Stimulated activated CD4-positive, alpha-beta T cell treated with anti-CD3 and anti-CD28 coated beads, Interleukin-1b, Interleukin-23, amount 100 ng/mL, for 4 hours (primary cell): ENCODE data around the gene TCHP.
"Not testable (repeated sequence)": the region's sequence is repeated elsewhere in the genome, so short reads cannot be mapped to it uniquely, and the experiment has no call there.

ENCODE experiments used
- DNase-seq, 2 donors: peaks; one replicate each; pipeline ENCODE4 v3.0.0-alpha.2; 2020; ENCODE audit warnings: low read depth in 2 of 2

Gene TCHP

DNA sequence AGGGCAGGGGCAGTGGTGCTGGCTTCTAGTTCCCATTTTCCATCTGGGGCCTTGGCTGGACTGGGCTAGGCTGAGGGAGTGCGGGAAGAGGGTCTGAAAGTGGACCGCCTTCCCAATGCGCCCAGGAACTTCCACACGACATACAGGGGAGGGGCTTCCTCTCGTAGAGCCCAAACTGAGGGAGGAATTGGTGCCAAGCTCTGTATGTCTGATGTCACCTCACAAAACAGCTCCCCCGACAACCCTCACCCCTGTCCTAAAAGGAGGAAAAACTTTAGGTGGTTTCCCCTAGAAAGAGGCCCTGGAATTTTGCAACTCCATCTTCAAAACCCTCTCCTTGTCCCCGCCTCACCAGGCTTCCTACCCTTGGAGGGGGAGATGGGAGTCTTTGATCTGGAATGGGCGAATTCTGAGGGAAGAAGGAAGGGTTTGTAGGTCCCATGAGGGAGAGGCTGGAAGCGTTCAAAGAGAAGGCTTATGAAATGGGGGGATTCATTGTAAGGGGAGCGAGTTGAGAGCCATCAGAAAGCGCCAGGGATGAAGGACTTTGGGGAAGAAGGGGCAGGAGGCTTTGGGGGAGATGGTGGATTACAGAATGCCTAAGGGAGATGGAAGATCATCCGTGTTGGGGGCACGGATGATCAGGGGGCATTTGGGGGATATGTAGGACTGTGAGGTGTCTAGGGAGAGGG, 20.6 kb upstream of the TCHP start:
- DNase-seq: no peak

DNA sequence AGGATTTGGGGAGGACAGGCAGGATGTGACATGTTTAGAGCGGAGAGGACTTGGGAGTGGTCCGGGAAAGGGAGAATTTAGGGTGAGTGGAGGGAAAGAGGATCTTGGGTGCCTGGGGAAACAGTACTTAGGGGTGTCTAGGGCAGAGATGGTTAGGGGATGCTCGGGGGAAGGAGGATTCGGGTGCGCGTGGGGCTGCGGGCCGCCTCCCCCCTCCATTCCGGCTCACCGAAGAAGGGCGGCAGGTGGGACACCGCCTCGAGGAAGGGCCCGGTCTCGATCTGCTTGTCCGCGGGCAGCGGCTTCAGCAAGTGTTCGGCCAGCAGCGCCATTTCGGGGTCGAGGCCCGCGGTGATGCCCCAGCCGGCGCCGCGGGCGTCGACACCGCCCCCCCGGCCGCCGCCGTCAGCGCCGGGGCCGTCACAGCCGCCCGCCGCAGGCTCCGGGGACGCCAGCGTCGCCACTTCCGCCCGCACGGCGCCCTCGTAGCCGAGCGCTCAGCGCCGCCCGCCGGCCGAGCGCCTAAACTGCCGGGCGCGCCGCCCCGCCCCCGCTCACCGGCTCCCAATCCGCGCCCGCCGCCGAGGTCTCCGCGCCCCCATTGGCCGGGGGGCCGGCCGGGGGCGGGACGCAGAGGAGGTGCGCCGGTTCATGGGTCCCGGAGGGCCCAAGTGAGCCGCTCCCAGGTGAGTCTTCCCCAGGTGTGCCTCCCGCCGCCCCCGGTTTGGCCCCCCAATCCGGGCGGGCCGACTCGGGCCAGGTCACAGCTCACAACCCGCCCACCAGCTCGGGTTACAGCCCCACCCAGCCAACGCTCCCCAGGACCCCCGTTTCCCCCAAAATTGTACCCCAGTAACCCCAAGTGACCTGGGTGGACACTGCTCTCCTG, 19.8 kb upstream of the TCHP start, which contains the start of gene GLTP:
Gene GLTP (minus strand): TSS at position 499 of the 889 bp plus-strand sequence. CDS start 167 bp downstream, at position 332.
- DNase-seq: peak; percentile 87 to 90

DNA sequence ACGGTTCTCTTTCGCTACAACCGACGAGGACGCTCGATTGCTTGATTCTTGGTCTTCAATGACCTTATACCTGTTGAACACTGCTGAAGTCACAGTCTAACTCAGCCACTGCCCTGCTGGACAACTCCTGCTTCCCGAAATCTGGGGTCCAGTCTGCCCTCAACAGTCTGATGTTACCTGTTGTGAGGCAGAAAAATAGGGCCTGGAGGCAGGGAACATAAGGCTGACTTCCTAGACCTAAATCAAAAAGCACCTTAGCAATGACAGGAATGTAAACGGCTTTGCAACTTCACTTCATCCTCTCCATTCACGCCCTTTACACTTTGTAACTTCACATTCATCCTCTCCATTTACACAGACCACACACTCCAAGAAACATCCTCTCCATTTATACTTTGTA, 19.1 kb upstream of the TCHP start:
- DNase-seq: peak in 1 of 2 donors; percentile 4

DNA sequence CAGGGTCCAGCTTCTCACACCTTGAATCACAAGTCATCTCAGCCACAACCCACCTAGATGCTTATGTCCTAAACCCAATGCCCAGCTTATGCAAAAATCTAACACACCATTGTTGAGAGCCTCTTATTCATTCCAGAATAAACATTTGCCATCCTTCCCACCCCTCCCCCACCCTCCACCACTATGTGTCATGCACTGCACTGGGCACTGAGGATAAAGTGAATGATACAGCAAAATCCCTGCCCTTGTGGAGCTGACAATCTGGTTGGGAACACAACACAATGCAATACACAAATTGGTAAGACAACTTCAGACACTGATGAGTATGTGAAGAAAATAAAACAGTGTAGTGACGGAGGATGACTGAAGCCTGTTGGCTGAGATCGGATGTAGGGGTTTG, 18.3 kb upstream of the TCHP start:
- no peak for DNase-seq

DNA sequence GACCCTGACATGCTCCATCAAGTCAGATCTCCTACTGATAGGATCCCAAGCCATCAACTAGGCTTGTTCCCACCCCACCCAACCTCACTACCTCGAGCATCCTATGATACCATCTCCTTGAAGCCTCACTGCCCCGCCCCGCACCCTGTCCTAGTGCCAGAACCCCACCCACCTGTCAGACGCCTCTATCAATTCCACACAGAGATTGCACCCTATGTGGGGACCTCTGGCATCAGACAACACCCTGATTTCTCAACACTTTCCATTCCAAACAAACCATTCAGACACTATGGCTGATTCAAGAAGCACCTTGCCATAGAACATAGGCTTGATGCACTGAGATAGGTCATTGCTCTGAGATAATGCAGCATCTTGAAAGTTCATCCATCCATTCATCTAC, 16.6 kb upstream of the TCHP start:
- DNase-seq: no peak

DNA sequence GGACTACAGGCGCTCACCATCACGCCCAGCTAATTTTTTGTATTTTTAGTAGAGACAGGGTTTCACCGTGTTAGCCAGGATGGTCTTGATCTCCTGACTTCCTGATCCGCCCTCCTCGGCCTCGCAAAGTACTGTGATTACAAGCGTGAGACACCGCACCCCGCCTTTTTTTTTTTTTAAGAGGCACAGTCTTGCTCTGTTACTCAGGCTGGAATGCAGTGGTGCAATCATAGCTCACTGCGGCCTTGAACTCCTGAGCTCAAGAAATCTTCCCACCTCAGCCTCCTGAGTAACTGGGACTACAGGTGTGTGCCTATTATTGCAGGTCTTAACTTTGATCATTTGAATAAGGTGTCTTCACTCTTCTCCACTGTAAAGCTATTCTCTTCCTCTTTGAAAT, 14.5 kb upstream of the TCHP start:
- no peak for DNase-seq

DNA sequence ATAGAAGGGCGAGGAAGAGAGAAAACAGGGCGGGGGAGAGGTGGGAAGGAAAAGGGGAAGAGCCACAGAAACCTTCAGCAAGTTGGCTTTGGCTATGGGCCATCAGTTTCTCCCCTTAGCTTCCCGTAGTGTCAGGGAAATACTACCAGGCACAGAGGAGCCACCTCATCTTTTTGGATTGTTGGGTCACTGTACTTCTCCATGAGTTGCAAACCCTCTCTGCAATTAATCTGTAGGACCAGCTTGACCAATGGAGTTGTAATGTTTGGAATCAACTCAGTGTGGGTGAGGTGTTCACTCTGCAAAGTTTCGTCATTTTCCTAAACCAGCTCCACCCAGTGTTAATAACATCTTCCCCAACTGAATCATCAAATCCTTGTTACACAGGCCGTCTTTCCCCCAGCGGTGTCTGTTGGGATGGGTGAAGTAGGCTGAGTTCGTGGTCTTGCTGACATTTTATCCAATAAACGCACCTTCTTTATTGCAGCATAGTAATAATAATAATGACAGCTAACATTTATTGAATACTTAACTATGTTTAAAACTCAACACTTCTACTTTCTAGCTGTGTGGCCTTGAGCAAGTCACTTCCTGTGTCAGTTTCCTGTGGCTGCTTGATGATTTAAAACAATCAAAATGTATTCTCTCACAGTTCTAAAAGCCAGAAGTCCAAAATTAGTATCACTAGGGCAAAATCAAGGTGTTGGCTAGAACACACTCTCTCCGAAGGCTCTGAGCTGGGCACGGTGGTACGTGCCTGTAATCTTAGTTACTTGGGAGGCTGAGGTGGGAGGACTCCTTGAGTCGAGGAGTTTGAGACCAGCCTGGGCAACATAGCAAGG, 11.7 kb upstream of the TCHP start:
- DNase-seq: no peak

DNA sequence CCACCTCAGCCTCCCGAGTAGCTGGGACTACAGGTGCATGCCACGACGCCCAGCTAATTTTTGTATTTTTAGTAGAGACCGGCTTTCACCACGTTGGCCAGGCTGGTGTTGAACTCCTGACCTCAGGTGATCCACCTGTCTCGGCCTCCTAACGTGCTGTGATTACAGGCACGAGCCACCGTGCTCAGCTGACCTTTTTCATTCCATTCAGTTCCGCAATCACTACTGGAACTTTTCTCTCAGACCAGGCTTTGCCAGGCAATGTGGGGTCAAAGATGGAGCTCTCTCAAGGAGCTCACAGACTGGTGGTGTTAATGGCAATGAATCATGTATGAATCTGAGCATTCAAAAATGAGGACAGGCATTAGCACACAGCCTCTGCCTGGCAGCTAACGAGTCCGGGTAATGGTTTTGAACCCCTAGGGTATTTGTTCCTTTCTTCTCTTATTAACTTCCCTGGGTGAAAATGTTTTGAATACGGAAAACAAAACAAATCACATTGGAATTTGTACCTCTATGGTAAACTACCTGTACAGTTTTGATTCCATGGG, 9.4 kb upstream of the TCHP start:
- no peak for DNase-seq

DNA sequence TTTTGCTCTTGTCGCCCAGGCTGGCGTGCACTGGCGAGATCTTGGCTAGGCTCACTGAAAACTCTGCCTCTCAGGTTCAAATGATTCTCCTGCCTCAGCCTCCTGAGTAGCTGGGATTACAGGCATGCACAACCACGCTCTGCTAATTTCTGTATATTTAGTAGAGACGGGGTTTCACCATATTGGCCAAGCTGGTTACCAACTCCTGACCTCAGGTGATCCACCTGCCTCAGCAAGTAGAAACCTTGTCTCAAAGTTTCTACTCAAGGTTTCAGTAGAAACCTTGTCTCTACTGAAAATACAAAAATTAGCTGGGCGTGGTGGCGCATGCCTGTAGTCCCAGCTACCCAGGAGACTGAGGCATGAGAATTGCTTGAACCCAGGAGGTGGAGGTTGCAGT, 8.3 kb upstream of the TCHP start:
- DNase-seq: not testable (repeated sequence)

DNA sequence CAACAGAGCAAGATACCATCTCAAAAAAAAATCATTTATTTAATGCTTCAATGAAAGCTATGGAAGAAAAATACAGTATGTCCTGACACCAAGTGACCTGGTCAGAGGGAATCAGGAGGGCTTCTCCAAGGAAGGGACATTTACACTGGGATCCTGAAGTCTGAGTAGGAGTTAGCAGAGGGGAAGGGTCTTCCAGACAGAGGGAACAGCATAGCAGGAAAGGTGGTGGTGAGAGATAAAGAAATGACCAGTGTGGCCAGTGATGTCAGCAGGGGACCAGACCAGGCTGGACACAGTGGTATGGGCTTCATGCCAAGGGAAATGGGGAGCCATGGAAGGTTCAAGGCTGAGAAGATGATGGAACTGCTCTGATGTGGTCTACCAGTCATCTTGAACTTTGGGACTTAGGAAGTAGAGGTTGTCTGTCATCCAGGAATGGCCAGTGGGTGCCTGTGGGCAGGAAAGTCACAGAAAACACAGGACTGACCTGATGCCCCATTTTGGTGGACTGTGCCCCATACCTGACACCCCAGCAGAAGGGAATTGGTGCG, 7.8 kb upstream of the TCHP start:
- no peak for DNase-seq

DNA sequence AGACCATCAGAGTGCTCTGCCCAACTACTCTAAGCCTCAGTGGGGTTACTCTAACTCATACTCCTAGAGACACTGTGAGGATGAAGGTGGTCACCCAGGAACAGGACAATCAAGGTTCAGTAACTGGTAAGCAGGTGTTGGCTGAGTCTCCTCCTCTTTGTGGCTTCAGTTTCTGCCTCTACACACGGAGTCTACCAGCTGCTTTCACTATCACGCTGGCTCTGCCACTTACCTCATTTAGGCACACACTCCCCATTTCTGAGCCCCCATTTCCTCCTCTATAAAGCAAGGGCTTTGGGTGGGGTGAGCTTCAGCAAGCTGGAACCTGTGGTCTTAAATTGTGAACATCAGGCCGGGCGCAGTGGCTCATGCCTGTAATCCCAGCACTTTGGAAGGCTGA, 7.3 kb upstream of the TCHP start:
- DNase-seq: no peak

DNA sequence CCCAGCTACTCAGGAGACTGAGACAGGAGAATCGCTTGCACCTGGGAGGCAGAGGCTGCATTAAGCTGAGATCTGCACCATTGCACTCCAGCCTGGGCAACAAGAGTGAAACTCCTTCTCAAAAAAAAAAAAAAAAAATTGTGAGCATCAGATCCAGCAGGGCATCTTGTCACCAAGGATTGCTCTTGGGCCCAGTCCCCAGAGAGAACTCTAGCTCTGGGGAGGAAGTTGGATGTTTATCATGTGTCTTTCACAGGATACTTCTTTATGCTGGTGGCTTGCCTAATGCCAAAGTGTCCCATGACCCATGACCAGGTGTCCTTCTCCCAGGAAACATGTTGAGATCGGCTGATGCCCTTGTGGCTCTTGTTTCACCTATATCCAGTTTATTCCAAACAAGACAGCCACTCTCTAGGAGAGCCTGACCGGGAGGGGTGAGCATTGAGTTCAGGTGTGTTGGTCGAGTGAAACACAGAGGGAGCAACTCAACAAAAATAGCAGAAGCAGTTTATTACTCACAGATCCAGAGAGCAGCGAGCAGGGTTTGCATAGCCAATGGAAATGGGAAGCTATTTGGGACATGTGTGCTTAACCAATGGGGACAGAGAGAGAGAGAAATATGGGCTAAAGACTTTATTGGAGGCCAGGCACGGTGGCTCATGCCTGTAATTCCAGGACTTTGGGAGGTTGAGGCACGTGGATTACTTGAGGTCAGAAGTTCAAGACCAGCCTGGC, 6.6 kb upstream of the TCHP start:
- DNase-seq: no peak

DNA sequence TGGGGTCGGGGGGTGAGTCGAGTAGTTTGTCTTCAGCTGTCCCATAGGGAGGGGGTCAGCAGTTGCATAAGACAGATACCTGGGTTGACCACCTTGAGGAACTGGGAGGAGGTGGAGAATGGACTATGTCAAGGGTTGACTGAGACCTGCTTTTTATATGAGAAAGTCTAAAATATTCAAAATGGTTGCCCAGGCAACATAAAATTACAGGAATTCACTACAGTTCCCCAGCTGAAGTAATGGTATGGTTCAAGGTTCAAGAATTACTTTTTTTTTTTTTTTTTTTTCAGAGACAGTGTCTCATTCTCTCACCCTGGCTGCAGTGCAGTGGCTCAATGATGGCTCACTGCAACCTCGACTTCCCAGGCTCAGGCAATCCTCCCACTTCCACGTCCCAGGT, 5.1 kb upstream of the TCHP start:
- no peak for DNase-seq

DNA sequence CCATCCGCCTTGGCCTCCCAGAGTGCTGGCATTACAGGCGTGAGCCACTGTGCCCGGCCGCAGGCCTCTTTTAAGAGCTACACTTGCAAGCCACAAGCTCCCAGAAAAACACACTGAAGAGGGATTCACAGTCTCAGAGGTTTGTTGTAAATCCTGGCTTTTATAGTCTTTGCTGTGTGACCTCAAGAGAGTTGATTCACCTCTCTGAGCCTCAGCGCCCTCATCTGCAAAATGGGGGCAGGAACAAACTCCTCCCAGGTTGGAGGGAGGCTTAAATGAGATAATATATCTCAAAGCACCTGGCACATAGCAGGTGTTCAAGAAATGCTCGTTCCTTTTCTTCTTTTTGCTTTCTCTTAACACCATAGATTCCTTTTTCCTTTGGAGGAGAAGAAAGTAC, 3.9 kb upstream of the TCHP start:
- DNase-seq: no peak

DNA sequence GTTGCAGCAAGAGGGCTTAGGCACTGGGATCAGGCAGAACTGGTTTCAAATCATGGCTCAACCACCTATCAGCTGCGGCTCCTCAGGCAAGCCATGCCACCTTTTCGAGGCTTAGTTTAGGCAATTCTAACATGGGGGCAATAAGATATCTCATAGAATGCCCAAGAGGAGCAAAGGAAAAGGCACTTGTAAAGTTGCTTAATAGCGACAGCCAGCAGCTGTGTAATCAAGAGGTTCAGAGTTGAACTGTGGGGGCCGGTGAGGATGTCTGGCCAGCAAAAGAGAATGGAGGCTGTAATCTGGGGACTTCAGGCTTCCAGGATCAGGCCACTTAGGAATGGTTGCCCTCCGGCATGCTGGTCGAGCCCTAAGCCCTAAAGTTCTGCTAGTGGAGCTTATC, 3.0 kb upstream of the TCHP start:
- DNase-seq: no peak

DNA sequence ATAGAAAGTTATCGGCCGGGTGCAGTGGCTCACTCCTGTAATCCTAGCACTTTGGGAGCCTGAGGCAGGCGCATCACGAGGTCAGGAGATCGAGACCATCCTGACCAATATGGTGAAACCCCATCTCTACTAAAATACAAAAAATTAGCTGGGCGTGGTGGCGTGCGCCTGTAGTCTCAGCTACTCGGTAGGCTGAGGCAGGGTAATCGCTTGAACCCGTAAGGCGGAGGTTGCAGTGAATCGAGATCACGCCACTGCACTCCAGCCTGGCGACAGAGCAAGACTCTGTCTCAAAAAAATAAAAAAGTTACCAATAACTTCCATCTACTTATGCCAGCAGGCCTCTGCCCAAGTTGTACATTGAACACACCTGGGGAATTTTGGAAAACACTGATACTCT, 729 bp upstream of the TCHP start:
- DNase-seq: not testable (repeated sequence)

DNA sequence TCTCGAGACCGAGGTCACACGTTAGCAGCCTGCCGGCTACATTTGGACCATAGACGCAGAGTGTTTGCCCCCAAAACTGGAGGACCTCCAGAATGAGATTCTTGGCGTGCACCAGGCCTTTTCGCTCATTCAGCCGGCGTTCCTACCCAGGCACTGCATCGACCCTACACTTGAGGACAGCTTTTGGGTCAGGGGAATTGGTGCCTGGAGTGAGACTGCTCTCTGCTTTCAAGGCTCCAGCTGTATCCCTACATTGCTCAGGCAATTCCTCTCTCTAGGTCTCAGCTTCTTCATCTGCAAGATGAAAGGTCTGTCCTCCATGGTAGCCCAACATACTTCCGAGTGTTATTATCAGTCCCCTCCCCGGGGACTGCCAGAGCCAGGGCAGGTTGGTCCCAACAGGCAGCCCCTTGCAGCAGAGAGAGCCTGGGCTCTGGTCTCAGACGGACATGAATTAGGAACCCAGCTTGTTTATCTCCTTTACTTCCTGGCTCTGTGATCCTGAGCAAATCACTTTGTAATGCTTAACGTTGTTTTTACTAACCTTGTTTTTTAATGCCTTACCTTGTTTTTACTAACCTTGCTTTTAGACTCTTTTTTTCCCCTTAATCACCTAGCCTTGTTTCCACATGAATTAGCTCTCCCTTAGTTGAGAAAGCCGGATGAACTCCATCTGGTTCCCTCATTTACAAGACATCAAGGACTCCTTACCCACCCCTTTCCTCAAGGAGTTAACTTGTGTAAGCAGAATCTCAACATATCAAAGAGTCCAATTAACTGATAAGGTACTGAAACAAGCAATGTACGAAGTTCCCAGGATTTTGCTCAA, 892 bp downstream of the TCHP start:
- DNase-seq: no peak

DNA sequence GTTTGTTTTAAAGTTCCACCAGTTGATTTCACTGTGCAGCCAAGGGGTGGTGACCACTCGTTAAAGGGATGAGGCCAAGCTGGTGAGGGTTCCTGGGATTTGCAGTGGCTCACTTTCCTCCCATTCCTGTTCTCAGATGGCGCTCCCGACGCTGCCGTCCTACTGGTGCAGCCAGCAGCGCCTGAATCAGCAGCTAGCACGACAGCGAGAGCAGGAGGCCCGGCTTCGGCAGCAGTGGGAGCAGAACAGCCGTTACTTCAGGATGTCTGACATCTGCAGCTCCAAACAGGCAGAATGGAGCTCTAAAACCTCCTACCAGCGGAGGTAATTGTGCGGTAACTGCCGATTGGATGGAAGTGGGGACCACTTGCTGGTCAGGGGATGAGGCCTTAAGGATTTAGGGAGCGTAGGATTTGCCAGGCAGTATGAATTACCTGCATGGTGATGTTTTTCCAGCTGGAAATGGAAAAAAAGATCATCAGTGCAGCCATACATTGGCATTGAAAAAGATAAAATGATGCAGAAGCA, 2.9 kb downstream of the TCHP start:
- no peak for DNase-seq

DNA sequence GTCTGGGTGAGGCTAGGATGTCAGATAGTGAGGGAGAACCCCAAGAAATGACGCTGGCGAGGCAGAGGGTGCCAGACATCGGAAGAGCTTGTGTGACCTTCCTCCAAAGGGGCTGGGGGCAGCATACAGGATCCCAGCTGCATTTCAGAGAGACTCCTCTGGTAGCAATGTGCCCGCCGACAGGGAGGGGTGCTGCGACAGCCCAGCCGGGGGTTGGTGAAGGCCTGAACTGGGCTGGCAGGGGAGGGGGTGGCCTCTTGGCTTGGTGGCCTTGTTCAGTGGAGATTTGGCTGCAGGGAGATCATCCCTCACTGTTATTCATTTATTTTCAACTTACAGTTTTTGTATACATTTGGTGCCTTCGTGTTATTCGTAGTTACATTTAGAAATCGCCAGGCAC, 5.2 kb downstream of the TCHP start:
- DNase-seq: no peak
